ENCODE results near the gene COL7A1.

DNA sequence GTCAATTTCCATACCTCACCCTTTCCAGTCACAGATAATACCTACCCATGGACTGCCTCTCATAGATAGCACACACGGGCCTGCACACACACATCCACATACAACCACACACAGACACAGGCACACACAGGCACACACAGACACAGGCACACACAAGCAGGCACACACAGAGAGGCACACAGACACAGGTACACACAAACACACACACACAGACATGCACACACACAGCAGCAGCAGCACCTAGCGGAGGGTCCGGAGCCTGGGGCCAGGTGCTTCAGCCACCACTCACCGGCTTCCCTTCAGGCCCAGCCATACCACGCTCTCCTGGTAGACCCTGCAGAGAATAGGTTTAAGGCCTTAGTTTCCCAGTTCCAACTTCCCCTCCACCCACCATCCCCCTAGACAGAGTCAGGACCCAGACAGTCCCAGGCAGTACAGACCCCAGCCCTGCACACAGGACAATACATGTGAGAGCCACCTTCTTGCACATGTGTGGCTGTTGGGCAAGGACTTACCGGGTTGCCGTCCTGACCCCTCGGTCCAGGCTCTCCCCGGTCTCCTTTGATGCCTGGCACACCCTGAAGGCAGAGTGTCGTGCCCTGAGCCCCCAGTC is 21.1 kb downstream of the COL7A1 start:
- TF ChIP-seq, protein P1, sequence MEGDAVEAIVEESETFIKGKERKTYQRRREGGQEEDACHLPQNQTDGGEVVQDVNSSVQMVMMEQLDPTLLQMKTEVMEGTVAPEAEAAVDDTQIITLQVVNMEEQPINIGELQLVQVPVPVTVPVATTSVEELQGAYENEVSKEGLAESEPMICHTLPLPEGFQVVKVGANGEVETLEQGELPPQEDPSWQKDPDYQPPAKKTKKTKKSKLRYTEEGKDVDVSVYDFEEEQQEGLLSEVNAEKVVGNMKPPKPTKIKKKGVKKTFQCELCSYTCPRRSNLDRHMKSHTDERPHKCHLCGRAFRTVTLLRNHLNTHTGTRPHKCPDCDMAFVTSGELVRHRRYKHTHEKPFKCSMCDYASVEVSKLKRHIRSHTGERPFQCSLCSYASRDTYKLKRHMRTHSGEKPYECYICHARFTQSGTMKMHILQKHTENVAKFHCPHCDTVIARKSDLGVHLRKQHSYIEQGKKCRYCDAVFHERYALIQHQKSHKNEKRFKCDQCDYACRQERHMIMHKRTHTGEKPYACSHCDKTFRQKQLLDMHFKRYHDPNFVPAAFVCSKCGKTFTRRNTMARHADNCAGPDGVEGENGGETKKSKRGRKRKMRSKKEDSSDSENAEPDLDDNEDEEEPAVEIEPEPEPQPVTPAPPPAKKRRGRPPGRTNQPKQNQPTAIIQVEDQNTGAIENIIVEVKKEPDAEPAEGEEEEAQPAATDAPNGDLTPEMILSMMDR (IDR thresholded peaks at IDR 0.05): no peak
- TF ChIP-seq EZH2 (IDR thresholded peaks at IDR 0.05; ENCODE audit: borderline replicate concordance, insufficient read depth, low read depth, low read length, poor library complexity, severe bottlenecking): no peak

All from B cell (primary cell).